ENCODE results near the gene MTERF4.
"Not testable (repeated sequence)": the region's sequence is repeated elsewhere in the genome, so short reads cannot be mapped to it uniquely, and the experiment has no call there.

The MTERF4 gene

GRCh38 chr2:241110089-241110606 is 8.1 kb upstream of the MTERF4 start:
- DNase-seq = no peak

- no peak for DNase-seq
Measured at GRCh38 chr2:241109210-241110088, 7.4 kb upstream of the MTERF4 start.

- DNase-seq = no peak
Measured at GRCh38 chr2:241108271-241109209, 6.5 kb upstream of the MTERF4 start.

GRCh38 chr2:241107031-241107783 is 5.1 kb upstream of the MTERF4 start:
- no peak for DNase-seq

GRCh38 chr2:241105641-241106040 is 3.6 kb upstream of the MTERF4 start:
- no peak for DNase-seq

GRCh38 chr2:241104611-241105010 is 2.5 kb upstream of the MTERF4 start:
- DNase-seq = not testable (repeated sequence)

GRCh38 chr2:241103176-241103595 is 1.1 kb upstream of the MTERF4 start:
- no peak for DNase-seq

- DNase-seq = no peak
Measured at GRCh38 chr2:241099246-241099645, 2.8 kb downstream of the MTERF4 start.

- DNase-seq = no peak
Measured at GRCh38 chr2:241096979-241097378, 5.1 kb downstream of the MTERF4 start.

- DNase-seq = no peak
Measured at GRCh38 chr2:241095594-241096290, 6.3 kb downstream of the MTERF4 start.

- DNase-seq = no peak
Measured at GRCh38 chr2:241094924-241095420, 7.1 kb downstream of the MTERF4 start.

GRCh38 chr2:241094172-241094571 is 7.9 kb downstream of the MTERF4 start:
- no peak for DNase-seq

GRCh38 chr2:241093133-241093781 is 8.8 kb downstream of the MTERF4 start:
- DNase-seq = not testable (repeated sequence)

- no peak for DNase-seq
Measured at GRCh38 chr2:241092677-241093076, 9.4 kb downstream of the MTERF4 start.

GRCh38 chr2:241091734-241092445 is 10.2 kb downstream of the MTERF4 start:
- DNase-seq = no peak

- DNase-seq = no peak
Measured at GRCh38 chr2:241091201-241091600, 10.9 kb downstream of the MTERF4 start.

GRCh38 chr2:241088791-241089732 is 13.0 kb downstream of the MTERF4 start:
- DNase-seq = no peak

- DNase-seq = no peak
Measured at GRCh38 chr2:241088376-241088775, 13.7 kb downstream of the MTERF4 start.

All from GF-D8 (cell line).